CD4-positive, alpha-beta T cell treated with Interleukin-6 for 4 hours (primary cell): ENCODE measurements around the gene PLAAT5.

ENCODE experiments used
- DNase-seq: peaks from one replicate; pipeline ENCODE4 v3.0.0-alpha.2; 2020; ENCODE audit warnings: mixed read lengths

Gene PLAAT5

GRCh38 chr11:63511048-63511748 is 20.2 kb upstream of the PLAAT5 start:
- DNase-seq: no peak

- no peak for DNase-seq
Observed at GRCh38 chr11:63510360-63511047, 19.5 kb upstream of the PLAAT5 start.

DNA sequence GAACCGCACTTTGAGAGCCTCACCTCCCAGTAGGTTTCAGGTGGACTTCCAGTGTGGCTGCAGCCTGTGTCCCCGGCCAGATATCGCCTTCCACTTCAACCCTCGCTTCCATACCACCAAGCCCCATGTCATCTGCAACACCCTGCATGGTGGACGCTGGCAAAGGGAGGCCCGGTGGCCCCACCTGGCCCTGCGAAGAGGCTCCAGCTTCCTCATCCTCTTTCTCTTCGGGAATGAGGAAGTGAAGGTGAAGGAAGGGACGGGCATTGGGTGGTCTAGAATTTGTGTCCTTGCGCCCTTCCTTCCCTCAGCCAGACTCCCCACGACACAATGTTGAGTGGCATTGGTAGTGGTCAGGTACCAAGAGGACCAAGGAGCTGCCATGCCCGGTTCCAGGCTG is 17.8 kb upstream of the PLAAT5 start:
- DNase-seq: no peak

DNA sequence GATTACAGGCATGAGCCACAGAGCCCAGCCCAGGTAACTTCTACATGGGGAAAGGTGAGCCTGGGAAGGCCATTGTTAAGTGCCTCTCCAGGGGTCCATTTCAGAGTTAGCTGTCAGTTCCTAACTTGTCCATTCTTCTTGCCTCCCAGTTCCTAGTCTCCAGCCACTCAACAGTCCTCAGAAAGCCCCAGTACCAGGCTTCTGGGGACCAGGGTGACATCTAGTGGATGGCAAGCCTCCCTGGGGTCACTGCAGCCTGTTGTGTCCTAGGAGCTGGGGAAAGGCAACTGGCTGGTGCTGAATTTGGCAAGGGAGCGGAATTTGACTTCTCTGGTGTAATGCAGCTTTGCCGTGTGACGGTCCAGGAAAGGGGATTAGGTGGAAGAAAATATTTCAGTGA is 17.0 kb upstream of the PLAAT5 start:
- peak; percentile 21 for DNase-seq

- no peak for DNase-seq
Observed at GRCh38 chr11:63507511-63507910, 16.5 kb upstream of the PLAAT5 start.

- no peak for DNase-seq
Observed at GRCh38 chr11:63506876-63507275, 15.9 kb upstream of the PLAAT5 start.

DNA sequence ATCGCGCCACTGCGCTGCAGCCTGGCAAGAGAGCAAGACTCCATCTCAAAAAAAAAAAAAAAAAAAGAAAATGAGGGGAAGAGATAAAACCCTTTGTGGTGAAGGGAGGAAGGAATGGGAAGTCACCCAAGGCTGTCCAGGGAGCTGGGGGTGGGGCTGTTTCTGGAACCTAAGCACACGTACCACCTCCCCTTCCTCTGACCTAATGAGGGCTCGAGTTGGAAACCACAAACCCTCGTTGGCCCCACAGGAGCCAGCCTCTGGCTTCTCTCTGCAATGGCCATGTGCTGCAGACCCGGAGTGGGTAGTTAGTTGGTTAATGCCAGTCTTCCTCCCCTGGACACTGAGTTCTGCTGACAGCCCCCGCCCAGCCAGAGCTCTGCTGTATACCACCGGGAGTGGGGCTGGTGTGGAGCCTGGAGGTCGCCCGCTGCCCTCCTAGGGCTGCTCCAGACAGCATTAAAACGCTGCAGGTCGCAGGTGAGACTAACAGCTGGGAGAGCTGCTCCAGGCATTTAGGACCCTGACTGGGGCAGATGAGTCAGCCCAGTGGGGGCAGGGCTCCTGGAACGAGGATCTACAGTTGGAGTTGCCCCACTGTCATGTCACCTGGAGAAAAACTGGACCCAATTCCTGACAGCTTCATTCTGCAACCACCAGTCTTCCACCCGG is 15.0 kb upstream of the PLAAT5 start, which contains the start of gene LGALS12:
Gene LGALS12 (plus strand): TSS at position 228 of the 672 bp plus-strand sequence. CDS start 375 bp downstream, at position 603.
- no peak for DNase-seq

DNA sequence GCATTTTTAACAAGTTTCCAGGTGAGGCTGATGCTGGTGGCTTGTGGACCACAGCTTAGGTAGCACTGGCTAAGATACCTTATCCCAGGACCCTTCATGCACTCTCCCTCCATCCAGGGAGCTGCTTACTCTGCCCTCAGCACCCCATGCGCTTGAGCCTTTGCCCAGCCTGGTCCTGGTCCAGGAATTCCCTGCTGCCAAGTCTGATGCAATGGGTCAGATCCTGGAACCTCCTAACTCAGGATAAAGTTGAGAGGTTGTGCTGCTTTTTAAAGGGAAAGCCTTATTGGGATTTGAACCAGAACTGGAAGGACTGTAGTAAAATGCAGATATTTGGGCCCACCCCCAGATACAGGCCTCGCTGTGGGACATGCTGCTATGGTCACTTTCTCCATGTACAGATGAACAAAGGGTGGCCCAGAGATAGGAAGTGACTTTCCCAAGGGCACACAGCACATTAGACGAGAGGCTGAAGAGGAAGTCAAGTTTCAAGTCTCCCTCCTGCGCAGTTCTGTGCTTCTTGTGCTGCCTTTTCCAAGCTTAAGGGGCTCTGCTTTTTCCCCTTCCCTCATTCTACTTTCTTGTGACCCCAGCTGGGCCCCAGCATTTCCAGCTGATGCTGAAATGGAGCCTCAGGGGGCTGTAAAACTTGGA is 14.1 kb upstream of the PLAAT5 start:
- no peak for DNase-seq

GRCh38 chr11:63504054-63504453 is 13.1 kb upstream of the PLAAT5 start:
- no peak for DNase-seq

DNA sequence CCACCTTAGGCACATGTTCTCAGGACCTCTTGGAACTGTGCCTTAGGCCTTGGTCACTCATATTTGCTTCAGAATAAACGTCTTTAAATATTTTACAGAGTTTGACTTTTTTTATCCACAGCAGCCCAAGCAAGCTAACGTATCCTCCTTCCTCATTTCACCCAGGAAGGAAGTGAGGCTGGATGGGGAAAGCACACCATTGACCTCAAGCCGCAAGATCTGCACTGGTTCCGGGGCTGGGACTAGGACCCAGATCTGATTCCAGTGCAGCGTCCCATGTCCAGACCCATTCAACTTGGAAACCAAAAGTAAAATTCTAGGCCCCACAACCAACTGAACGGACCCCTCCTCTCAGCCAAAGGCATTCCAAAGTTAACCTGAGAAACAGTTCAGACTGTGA is 12.5 kb upstream of the PLAAT5 start:
- no peak for DNase-seq

DNA sequence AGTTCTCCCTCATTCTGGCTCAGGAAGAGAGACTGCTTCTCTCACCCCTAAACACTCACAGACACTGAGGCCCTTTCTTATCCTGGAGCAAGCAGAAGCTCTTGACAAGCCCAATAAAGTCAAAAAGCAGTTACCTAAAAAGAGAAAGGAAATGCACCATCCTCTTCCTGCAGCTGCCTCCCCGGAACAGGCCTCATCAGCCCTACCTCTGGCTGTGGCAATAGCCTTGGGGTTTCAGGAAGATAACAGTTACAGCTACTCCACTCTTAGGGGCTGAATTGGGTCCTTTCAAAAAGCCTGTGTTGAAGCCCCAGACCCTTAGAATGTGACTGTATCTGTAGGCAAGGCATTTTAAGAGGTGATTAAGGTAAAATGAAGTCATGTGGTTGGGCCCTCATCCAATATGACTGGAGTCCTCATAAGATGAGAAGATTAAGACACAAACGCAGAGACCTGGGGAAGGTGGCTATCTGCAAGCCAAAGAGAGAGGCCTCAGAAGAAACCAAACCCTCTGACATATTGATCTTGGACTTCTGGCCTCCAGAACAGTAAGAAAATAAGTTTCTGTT is 11.4 kb upstream of the PLAAT5 start:
- DNase-seq: peak; percentile 10

DNA sequence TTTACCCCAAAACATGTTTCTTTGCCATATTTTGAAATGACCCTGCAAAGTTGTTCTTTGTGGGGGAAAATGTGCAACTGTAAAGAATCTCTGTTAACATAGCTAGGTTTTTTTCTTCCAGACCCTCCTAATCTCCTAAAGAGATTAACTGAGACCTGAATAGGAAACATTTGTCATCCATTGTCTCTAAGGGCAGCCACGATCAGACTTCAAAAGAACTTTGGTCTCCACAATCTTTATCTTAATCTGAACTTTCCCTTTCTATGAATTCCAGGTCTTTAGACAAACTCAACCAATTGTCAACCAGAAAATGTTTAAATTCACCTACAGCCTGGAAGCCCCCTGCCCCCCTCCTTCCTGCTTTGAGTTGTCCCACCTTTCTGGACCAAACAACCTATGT is 10.3 kb upstream of the PLAAT5 start:
- no peak for DNase-seq

DNA sequence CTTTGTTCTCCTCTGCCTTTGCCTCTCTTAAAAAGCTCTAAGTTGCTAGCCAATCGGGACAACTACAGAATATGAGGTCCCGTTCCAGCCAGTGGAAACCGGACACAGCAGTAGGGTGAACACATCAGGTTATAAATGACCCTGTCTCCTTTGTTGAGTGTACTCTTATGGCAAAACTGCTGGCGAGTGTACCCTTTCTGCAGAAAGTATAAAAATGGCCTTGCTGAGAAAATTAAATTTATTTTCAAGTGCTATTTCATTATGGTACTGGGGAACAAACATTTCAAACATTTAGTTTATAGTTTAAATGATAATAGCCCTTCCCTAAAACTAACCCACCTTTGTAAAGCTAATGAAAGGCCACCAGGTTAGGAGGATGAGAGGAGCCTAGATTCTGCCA is 8.9 kb upstream of the PLAAT5 start:
- DNase-seq: no peak

DNA sequence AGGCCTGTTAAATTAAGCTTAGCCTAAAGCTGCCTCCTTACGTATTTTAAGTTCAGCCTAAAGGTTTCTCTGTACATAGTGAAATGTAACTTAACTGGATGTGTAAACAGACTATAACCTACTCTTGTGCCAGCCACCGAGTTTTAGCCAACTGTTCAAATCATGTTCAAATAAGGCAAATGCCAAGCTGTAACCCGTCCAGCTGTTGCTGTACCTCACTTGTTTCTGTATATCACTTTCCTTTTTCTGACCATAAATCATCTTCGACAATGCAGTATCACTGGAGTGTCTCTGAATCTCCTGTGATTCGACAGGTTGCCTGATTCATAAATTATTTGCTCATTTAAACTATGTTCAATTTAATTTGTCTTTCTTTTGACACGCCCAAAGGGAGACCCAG is 4.0 kb upstream of the PLAAT5 start:
- DNase-seq: no peak

- DNase-seq: no peak
Observed at GRCh38 chr11:63493127-63493526, 2.2 kb upstream of the PLAAT5 start.

- no peak for DNase-seq
Observed at GRCh38 chr11:63492441-63492840, 1.5 kb upstream of the PLAAT5 start.

DNA sequence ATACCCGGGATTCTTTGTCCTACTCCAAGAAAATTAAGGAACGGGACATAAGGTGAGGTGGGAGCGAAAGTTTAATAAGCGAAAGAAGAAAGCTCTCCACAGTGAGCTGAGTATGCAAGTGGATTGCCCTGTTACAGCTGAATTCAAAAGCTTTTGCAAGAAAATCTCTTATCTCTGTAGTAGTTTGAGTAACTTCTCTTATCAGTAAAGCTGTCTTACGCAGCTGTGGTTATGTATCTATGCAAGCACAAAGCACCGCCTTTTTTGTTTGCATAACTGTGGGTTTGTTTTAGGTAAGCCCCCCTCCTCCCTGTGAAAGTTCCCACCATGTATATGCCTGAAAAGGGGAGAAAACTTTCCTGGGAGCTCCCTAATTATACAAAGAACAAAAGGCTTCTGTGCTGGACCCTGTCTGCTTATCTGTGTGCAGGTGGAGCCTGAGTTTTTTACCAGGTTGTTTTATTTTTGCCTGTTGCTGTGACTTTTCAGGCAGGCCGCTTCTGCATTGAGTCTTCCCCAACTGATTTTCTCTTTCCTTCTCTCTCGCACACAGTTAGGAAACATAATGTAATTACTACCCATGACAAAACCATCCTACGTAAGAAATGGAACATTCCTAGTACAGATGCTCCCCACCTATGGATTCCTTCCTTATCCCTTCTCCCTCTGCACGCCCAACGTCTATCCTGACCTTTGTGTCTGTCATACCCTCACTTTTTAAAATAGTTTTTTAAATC is 837 bp upstream of the PLAAT5 start:
- no peak for DNase-seq

DNA sequence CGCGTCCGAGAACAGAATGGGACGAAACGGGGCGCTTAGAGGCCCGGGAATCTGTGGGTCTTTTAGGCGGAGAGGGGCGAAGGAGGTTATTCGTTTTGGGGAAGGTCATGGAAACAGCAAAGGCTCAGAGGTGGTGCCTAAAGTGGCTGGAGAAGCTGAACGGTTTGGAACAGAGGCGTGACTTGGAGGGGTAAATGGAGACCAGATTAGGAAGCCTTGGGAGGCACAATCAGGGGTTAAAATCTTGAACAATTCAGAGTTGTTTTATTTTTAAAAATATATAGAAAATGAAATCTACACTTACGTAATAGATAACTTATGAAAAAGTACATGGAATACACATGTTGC is 247 bp upstream of the PLAAT5 start:
- no peak for DNase-seq

DNA sequence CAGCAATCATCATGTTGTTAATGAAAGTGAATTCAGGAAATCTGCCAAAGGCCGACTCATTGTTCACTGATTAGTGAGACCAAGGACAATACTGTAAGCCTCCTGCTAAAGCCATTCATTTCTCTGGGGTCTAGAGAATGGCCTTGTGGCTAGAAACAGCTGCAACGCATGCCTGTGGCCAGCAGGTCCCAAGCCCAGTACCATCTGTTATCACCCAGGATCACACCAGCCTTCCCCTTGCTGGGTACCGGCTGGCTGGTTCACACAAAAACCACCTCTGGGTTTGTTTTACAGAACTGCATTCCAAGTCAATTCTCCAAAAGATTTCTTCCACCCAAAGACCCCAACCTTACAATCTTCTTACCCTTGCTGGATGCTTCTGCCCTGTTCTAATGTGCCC is 1.1 kb downstream of the PLAAT5 start:
- DNase-seq: no peak

DNA sequence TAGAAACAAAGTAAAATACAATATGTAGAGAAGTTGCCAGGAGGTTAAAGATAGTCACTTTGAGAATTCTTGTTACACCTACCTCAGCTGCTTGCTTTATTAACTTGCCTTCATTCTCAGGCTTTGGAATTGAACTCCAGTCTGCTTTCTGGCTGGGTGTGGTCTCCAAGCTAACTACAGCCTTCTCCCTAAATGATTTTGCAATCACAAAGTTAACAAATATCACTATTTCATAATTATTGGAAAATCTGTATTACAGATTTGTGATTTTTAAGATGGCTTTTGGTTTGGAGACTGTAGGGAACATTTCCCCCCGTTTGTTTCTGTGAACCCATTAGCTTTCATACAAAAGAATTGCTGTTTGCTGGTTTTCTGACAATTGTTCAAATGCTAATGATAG is 2.2 kb downstream of the PLAAT5 start:
- no peak for DNase-seq

- DNase-seq: no peak
Observed at GRCh38 chr11:63485777-63486176, 5.2 kb downstream of the PLAAT5 start.

- DNase-seq: no peak
Observed at GRCh38 chr11:63480039-63480438, 10.9 kb downstream of the PLAAT5 start.

DNA sequence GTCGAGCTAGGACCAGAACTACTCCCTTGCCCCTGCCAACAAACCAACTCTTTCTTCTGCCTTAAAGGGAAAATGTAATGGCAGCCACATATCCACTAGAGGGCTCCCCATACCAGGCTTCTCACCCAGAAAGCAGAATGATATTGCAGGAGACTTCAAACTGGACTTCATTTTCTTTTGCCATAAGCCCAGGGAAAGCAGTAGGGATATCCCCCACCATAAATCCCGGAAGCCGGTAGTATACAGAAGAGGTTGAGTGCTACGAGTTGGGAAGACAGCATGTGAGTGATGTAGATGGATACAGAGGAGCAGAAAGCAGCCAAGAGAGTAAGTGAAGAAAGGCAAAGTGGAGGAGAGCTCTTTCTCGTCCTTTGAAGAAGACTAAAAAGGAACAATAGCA is 12.1 kb downstream of the PLAAT5 start:
- peak; percentile 63 for DNase-seq
